ENCODE data around the gene ABCA7. TPM values are rescaled to one million over a fixed set of nuclear protein-coding genes. Genes with fewer than 3 reads are reported as not detected.
A peak's percentile ranks its signal among the peaks of the same experiment; 100 is the strongest.

The ABCA7 gene
- total and polyA plus RNA-seq, 2 of the 13 experiments (the other 11 are each of a cell fraction or from before 2014, with no cell fraction given), result 4.4 to 32.4 TPM

- TF ChIP-seq, protein P1, sequence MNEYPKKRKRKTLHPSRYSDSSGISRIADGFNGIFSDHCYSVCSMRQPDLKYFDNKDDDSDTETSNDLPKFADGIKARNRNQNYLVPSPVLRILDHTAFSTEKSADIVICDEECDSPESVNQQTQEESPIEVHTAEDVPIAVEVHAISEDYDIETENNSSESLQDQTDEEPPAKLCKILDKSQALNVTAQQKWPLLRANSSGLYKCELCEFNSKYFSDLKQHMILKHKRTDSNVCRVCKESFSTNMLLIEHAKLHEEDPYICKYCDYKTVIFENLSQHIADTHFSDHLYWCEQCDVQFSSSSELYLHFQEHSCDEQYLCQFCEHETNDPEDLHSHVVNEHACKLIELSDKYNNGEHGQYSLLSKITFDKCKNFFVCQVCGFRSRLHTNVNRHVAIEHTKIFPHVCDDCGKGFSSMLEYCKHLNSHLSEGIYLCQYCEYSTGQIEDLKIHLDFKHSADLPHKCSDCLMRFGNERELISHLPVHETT (CRISPR knock-in tag; conservative IDR thresholded peaks at IDR 0.05), result no peak; the same call in 1 of the 2 replicates
- no peak for TF ChIP-seq JUND (CRISPR knock-in tag; IDR thresholded peaks at IDR 0.05)
- no peak for TF ChIP-seq PCBP1 (IDR thresholded peaks at IDR 0.05; ENCODE audit: borderline replicate concordance, low read depth, low read length)
- TF ChIP-seq, protein P2, sequence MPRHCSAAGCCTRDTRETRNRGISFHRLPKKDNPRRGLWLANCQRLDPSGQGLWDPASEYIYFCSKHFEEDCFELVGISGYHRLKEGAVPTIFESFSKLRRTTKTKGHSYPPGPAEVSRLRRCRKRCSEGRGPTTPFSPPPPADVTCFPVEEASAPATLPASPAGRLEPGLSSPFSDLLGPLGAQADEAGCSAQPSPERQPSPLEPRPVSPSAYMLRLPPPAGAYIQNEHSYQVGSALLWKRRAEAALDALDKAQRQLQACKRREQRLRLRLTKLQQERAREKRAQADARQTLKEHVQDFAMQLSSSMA (CRISPR knock-in tag; IDR thresholded peaks at IDR 0.05), result no peak
- no peak for TF ChIP-seq GLI4 (CRISPR knock-in tag; IDR thresholded peaks at IDR 0.05; ENCODE audit: borderline replicate concordance)
- TF ChIP-seq ZBTB3 (CRISPR knock-in tag; IDR thresholded peaks at IDR 0.05; ENCODE audit: borderline replicate concordance, low read depth), result no peak
- 0 out of 2 replicates have a peak, but pooled peaks have one; percentile 33 for TF ChIP-seq DMAP1 (CRISPR knock-in tag; IDR thresholded peaks at IDR 0.05)
- 0 out of 2 replicates have a peak, but pooled peaks have one; percentile 52 for TF ChIP-seq ZNF501 (CRISPR knock-in tag; IDR thresholded peaks at IDR 0.05)
- TF ChIP-seq ZBTB1 (CRISPR knock-in tag; IDR thresholded peaks at IDR 0.05; ENCODE audit: borderline replicate concordance), result no peak
- TF ChIP-seq ZSCAN30 (CRISPR knock-in tag; IDR thresholded peaks at IDR 0.05), result no peak
- TF ChIP-seq SUZ12 (IDR thresholded peaks at IDR 0.05; ENCODE audit: low read depth, low read length), result no peak
These were observed 13.7 kb upstream of the ABCA7 start, which contains the start of gene CNN2 (continued) for GRCh38 chr19:1025960-1026782.

Data from HepG2 (cell line).